Ectodermal cell (in vitro differentiated cells): ENCODE data around the gene WFS1. TPM values are rescaled to one million over a fixed set of nuclear protein-coding genes. Genes with fewer than 3 reads are reported as not detected.

Experiments
- H3K27ac ChIP-seq: 2 replicates; pipeline ENCODE4 v1.7.0; 2013; ENCODE audit warnings: mild to moderate bottlenecking, low read depth, low read length; ENCODE audit not compliant: insufficient read depth, poor library complexity, severe bottlenecking
- H3K27me3 ChIP-seq: 2 replicates; pipeline ENCODE4 v1.7.0; 2013; ENCODE audit warnings: mild to moderate bottlenecking, low read length; ENCODE audit not compliant: insufficient read depth, control insufficient read depth, poor library complexity, severe bottlenecking
- H3K36me3 ChIP-seq: one replicate; pipeline ENCODE4 v1.7.0; 2013; ENCODE audit warnings: low read length; ENCODE audit not compliant: control insufficient read depth, insufficient read depth
- H3K4me1 ChIP-seq: one replicate; pipeline ENCODE4 v1.7.0; 2013; ENCODE audit warnings: low read length; ENCODE audit not compliant: control insufficient read depth, insufficient read depth
- H3K4me3 ChIP-seq: 2 replicates; pipeline ENCODE4 v1.7.0; 2013; ENCODE audit warnings: low read depth, low read length, control low read depth; ENCODE audit not compliant: insufficient read depth
- H3K9me3 ChIP-seq: 2 replicates; pipeline ENCODE4 v1.7.0; 2013; ENCODE audit warnings: mild to moderate bottlenecking, low read length, moderate library complexity; ENCODE audit not compliant: control insufficient read depth
- WGBS, 2 experiments: methylation state at CpG; one replicate each; pipeline ENCODE4 v1.1.7; 2013; ENCODE audit warnings: missing lambda C conversion rate in 2 of 2; 5-methylcytosine and 5-hydroxymethylcytosine counted together
- polyA plus RNA-seq, 4 experiments: library from polyadenylated mRNA; stranded (reverse); fragments of 50-300 nt; gene quantifications; one replicate each; pipeline ENCODE4 v1.2.3, GENCODE V29; 2013

WFS1 gene, protein sequence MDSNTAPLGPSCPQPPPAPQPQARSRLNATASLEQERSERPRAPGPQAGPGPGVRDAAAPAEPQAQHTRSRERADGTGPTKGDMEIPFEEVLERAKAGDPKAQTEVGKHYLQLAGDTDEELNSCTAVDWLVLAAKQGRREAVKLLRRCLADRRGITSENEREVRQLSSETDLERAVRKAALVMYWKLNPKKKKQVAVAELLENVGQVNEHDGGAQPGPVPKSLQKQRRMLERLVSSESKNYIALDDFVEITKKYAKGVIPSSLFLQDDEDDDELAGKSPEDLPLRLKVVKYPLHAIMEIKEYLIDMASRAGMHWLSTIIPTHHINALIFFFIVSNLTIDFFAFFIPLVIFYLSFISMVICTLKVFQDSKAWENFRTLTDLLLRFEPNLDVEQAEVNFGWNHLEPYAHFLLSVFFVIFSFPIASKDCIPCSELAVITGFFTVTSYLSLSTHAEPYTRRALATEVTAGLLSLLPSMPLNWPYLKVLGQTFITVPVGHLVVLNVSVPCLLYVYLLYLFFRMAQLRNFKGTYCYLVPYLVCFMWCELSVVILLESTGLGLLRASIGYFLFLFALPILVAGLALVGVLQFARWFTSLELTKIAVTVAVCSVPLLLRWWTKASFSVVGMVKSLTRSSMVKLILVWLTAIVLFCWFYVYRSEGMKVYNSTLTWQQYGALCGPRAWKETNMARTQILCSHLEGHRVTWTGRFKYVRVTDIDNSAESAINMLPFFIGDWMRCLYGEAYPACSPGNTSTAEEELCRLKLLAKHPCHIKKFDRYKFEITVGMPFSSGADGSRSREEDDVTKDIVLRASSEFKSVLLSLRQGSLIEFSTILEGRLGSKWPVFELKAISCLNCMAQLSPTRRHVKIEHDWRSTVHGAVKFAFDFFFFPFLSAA
- polyA plus RNA-seq (2013, experiment 1 of 4): 24.1 TPM
- 27.3 TPM for polyA plus RNA-seq (2013, experiment 2 of 4)
- polyA plus RNA-seq (2013, experiment 3 of 4): 21.1 TPM
- 24.8 TPM for polyA plus RNA-seq (2013, experiment 4 of 4)

DNA sequence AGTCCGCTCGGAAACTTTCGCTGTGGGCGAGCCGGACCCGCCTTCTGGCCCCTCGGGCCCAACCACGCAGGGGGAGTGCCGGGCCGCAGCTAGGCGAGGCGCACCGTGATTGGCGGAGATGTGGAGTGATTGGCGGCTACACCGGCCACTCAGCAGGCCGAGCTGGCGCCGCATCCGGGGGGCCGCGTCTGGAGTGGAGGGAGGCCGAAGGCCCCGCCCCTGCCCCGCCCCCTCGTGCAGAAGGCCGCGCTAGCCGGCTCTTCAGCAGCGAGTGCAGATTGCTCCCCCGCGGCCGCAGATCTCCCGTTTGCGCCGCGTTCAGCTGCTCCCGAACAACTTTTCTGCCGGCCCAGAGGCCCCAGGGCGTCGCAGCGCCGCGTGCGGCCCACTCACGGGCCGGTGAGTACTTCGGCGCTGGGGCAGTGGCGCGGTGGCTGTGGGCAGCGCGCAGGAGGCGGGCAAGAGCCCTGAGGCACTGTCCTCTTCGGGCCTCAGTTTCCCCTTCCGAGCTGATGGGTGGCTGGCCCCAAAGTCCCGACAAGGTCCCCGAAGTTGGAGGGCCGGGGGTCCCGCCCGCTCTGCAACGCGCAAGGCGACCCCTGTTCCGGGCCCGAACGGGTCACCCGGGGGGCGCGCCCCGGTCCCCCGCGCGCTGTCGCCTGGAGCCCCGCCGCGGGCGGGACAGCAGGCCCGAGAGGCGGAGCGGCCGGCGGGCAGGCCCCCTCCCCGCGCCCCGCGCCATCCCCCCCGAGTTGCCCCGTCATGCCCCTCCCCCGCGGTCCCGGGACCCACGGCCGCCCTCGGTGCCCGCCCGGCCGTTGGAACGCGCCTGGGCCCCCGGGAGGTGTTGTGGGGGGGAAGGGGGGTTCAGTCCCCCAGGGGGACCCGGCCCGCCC is at the start of gene WFS1:
WFS1 (plus strand) TSS at position 235 of the 896 bp plus-strand sequence. CDS start 7,606 bp downstream, outside the sequence.
- H3K27ac ChIP-seq: no peak within 1 kb of the TSS
- 1% methylated on average over 104 of the region's 104 CpGs for whole genome bisulfite sequencing, 2 experiments

DNA sequence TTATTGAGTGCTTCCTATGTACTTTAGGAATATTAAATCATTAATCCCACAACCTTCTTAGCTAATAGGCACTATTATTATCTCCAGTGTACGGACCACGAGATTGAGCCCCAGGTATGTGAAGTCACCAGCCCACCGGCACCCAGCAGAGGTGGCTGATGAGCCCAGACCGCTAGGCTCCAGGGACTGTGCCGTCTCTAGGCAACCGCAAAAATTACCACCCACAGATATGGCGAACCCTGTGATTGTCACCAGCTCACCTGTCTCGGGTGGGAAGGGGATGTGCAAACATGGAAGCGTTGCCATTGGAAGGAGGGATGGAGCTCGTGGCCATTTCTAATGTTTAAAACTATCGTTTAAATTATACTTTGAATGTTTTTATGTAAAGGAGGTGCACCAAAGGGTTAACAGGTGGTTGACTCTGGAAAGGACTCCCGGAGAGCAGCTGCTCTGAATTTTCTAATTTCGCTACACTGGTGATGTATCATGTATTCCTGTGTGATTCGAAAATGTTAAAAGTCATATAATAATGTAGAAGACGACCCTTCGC is 48.3 kb upstream of the WFS1 start:
- H3K27ac ChIP-seq: no peak overlapping the region
- H3K27me3 ChIP-seq: peaks cover 53% of the 10 kb centered on the region
- H3K4me1 ChIP-seq: no peaks in the 10 kb centered on the region
- H3K36me3 ChIP-seq: no peaks in the 10 kb centered on the region
- no peaks in the 10 kb centered on the region for H3K9me3 ChIP-seq
- 10 to 13% methylated on average over 16 of the region's 16 CpGs for WGBS, 2 experiments
- H3K4me3 ChIP-seq: peak overlapping the region; percentile 43

More for the DNA sequence above, at the start of gene WFS1:
- no peaks in the 10 kb centered on the region for H3K9me3 ChIP-seq
- H3K4me1 ChIP-seq: peaks cover 12% of the 10 kb centered on the region
- H3K27me3 ChIP-seq: peaks cover 8% of the 10 kb centered on the region
- peak within 1 kb of the TSS; percentile 79 for H3K4me3 ChIP-seq
- no peaks in the 10 kb centered on the region for H3K36me3 ChIP-seq

DNA sequence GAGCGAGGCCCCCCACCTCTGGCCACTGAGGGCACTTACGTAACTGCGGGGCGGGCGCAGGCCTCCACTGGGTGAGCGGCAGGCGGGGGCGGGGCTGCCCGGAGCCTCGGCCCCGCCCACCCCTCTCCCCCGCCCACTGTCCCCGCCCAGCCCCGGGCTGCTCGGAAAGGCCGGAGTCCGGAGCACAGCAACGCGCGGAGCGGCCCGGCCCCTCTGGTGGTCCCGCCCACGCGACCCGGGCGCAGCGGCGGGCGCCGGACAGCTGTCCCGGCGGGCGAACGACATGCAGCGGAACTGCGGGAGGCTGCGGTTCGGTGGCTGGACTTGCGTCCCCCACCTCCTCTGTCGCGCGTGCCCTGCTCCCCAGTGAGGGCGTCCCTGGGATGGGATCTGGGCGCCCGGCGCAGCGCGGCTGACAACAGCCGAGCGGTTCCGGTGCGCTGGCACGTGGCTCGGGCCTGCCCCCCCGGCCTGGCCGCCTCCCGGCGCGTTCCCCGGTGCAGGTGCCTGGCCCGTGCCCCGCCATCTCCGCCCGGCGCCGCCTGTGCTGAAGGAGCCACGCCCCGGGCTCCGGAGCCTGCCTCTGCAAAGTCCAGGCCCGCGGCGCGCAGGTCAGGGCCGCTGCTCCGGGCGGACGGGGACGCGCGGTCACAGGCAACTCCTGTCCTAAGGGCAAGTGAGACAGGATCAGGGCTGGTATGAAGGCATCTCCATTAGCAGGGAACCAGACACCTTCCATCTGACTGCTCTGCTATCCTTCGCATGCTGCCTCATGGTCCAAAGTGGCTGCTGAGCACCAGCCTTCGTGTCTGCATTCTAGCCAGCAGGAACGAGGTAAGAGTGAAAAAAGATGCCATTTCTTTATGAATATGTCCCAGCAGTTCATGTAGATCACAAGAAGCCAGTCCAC is 47.5 kb upstream of the WFS1 start:
- Histone ChIP-seq H3K4me3 (peak overlapping the region; percentile 43), H3K27me3 (peaks cover 53% of the 10 kb centered on the region), H3K36me3 (no peaks in the 10 kb centered on the region), H3K9me3 (no peaks in the 10 kb centered on the region), H3K27ac (no peak overlapping the region), H3K4me1 (no peaks in the 10 kb centered on the region)
- 11 to 13% methylated on average over 82 to 84 of the region's 84 CpGs for WGBS, 2 experiments

DNA sequence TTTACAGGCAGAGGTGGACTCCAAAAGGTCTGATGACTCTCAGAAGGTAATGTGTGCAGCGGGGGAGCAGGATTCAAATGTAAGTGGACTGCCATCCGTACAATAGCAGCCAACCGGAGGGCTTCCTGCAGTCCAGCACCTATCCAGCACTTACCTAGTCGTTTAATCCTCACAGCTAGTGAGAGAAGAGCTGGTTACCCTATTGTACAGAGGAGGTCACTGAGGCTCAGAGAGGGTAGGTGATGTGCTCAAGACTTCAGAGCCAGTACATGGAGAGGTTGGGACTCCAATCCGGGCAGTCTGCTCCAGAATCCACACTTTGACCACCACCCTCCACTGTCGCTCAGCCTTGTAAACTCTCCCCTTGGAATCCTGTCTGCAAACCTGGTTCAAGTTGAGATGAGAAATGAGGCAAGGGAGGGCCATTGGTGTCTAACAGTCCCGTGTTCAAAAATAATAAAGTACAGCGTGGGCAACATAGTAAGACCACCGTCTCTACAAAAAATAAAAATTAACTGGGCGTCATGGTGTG is 46.8 kb upstream of the WFS1 start:
- Histone ChIP-seq H3K36me3 (no peaks in the 10 kb centered on the region), H3K9me3 (no peaks in the 10 kb centered on the region), H3K27me3 (peaks cover 47% of the 10 kb centered on the region), H3K4me3 (no peak overlapping the region), H3K27ac (no peak overlapping the region), H3K4me1 (no peaks in the 10 kb centered on the region)
- 66 to 67% methylated on average over 10 of the region's 10 CpGs for WGBS, 2 experiments

DNA sequence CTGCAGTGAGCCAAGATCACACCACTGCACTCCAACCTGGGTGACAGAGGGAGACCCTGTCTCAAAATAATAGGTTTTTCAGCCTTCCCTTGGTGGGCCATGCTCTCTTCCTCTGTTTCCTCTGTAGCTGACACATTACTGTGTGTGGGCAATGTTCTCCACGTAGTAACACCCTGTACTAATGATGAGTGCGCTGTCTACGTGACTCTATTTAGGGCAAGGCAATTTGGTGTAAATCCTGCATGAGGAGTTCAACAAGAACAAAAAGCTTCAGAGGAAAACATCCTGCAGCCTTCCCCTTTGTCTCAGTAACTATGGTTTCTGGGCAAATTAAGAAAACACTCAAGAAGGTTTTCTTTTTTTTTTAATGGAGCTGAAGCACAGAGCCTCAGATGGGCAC is 44.9 kb upstream of the WFS1 start:
- H3K9me3 ChIP-seq: no peaks in the 10 kb centered on the region
- no peak overlapping the region for H3K4me3 ChIP-seq
- 88 to 91% methylated on average over 3 of the region's 3 CpGs for WGBS, 2 experiments
- H3K27ac ChIP-seq: no peak overlapping the region
- H3K36me3 ChIP-seq: no peaks in the 10 kb centered on the region
- no peaks in the 10 kb centered on the region for H3K4me1 ChIP-seq
- H3K27me3 ChIP-seq: peaks cover 28% of the 10 kb centered on the region

DNA sequence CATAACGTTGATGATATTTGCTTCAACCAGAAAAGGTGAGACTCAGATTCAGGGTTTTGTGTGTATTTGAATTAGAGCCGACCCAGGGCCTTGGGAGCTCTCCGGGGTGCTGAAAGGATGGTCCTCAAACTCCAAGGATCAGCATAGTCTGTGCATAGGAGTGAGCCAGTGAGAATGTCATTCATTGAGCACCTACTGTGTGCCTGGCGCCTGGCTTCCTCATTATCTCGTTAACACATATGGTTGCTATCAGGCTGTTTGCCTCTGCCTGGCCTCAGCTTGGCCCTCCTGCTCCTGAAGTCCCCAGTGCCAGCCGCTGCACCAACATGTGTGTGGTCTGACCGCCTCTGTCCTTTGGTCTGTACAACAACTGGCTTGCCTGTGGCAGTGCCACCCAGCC is 44.2 kb upstream of the WFS1 start:
- Histone ChIP-seq H3K4me1 (no peaks in the 10 kb centered on the region), H3K4me3 (no peak overlapping the region), H3K36me3 (no peaks in the 10 kb centered on the region), H3K27me3 (peaks cover 23% of the 10 kb centered on the region), H3K27ac (no peak overlapping the region), H3K9me3 (no peaks in the 10 kb centered on the region)
- 40 to 44% methylated on average over 7 of the region's 7 CpGs for WGBS, 2 experiments

DNA sequence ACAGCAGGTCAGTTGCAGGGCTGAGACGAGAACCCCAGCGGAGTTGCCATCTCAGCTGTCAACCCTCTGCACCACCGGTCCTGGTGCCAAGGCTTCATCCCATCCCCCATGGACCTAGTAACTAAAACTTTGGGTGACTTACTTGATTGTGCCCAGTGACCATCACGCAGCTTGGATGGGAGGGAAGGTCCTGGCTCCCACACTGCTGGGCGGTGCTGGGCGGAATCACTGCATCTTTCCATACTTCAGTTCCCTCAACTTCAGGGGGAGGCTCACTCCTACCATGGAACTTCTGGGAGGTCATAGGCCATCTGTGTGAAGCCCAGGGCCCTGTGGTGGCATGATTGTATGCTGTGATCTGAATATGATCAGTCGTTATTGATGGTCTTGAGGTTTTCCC is 43.1 kb upstream of the WFS1 start:
- Histone ChIP-seq H3K27ac (no peak overlapping the region), H3K4me1 (no peaks in the 10 kb centered on the region), H3K36me3 (no peaks in the 10 kb centered on the region), H3K4me3 (no peak overlapping the region), H3K27me3 (peaks cover 12% of the 10 kb centered on the region), H3K9me3 (no peaks in the 10 kb centered on the region)
- WGBS, 2 experiments: 83 to 91% methylated on average over 7 of the region's 7 CpGs

DNA sequence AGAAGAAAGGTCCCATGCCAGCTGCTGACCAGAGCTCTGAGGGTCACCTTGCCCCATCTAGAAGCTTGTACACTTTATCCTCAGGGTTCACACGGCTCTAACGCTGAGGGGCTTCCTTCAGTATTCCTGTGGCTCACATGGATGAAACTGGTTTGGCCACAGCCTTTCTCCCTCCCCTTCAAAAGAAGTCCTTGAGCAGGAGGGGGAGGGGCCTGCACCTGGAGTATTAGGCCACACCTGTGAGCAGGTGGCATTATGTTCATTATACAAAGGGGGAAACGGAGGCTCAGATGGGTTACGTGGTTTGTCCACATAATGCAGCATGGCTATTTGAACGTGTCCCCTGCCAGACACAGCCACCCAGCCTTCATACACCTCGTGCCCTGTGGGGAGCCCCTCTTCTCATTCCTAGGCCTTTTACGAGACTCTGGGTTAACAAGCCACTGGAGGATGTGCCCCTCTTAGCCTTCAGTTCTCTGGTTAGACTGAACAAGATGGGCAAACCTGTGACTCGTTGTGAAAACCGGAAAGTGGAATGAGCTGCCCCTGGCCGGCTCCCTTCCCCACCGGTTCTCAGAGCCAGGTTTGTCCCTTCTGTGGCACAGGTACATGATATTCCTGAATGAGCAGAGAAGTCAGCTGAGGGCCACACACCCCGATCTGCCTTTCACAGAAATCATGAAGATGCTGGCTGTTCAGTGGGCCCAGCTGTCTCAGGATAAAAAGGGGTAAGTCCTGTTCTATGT is 42.1 kb upstream of the WFS1 start:
- whole genome bisulfite sequencing, 2 experiments: 89 to 91% methylated on average over 12 of the region's 12 CpGs
- no peaks in the 10 kb centered on the region for H3K36me3 ChIP-seq
- H3K4me1 ChIP-seq: no peaks in the 10 kb centered on the region
- no peak overlapping the region for H3K4me3 ChIP-seq
- H3K27me3 ChIP-seq: peaks cover 4% of the 10 kb centered on the region
- H3K9me3 ChIP-seq: no peaks in the 10 kb centered on the region
- H3K27ac ChIP-seq: no peak overlapping the region
